GM06990 (cell line): ENCODE measurements around the gene SNRNP25.

Source experiments
- DNase-seq: peaks from one replicate; pipeline ENCODE4 v3.0.0-alpha.2; 2011; ENCODE audit not compliant: insufficient read length; ENCODE audit errors: extremely low read depth
- H3K27me3 ChIP-seq: replicated peaks from 2 replicates; pipeline ENCODE4 v1.6.0; 2011; ENCODE audit warnings: low read length; ENCODE audit not compliant: control insufficient read depth, insufficient read depth
- H3K36me3 ChIP-seq: 2 replicates; pipeline ENCODE4 v1.5.1; 2011; ENCODE audit warnings: low read length; ENCODE audit not compliant: control insufficient read depth, insufficient read depth
- H3K4me3 ChIP-seq: replicated peaks from 2 replicates; pipeline ENCODE4 v1.5.1; 2011; ENCODE audit warnings: low read depth, mild to moderate bottlenecking, control low read depth, low read length
- TF ChIP-seq, protein P1 (sequence below): IDR thresholded peaks from 2 replicates; pipeline ENCODE4 v1.5.1; 2011; ENCODE audit warnings: low read length, control low read depth, mild to moderate bottlenecking, inconsistent platforms; ENCODE audit not compliant: insufficient read depth, poor library complexity, severe bottlenecking

SNRNP25 gene

DNA sequence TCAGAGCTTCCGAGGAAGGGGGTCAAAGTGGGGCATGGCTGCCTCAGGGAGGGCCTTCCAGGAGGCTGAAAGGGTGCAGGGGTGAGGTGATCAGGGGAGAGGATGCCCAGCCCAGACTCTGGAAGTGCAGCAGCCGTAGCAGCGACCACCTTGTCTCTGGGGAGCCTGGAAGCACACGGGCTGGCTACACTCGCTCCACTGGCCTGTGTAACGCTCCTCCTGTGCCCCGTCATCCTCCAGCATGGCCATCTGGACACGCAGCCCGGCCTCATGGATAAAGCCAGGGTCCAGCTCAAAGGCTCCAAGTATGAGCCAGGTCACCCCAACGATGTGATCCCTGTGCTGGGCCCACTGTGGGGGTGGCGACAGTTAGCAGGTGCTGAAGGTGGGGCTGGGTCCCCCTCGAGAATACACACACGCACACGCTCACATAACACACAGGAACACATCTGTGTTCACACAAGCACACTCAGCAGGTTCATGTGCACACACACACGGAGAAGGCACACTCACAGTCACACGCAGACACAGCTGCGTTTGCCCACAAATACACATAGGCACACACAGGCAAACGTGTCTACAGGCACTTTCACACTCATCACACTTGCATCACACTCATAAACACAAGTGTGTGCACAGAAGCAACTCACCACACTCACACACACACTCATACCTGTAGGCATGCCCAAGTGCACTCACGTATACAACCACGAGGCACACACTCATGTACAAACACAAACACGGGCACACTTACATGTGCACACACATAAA, 19.6 kb upstream of the SNRNP25 start:
- TF ChIP-seq, protein P1, sequence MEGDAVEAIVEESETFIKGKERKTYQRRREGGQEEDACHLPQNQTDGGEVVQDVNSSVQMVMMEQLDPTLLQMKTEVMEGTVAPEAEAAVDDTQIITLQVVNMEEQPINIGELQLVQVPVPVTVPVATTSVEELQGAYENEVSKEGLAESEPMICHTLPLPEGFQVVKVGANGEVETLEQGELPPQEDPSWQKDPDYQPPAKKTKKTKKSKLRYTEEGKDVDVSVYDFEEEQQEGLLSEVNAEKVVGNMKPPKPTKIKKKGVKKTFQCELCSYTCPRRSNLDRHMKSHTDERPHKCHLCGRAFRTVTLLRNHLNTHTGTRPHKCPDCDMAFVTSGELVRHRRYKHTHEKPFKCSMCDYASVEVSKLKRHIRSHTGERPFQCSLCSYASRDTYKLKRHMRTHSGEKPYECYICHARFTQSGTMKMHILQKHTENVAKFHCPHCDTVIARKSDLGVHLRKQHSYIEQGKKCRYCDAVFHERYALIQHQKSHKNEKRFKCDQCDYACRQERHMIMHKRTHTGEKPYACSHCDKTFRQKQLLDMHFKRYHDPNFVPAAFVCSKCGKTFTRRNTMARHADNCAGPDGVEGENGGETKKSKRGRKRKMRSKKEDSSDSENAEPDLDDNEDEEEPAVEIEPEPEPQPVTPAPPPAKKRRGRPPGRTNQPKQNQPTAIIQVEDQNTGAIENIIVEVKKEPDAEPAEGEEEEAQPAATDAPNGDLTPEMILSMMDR = no peak
- no peak overlapping the region for H3K4me3 ChIP-seq
- no peaks in the 10 kb centered on the region for H3K27me3 ChIP-seq
- DNase-seq = no peak
- H3K36me3 ChIP-seq = peaks cover 12% of the 10 kb centered on the region

DNA sequence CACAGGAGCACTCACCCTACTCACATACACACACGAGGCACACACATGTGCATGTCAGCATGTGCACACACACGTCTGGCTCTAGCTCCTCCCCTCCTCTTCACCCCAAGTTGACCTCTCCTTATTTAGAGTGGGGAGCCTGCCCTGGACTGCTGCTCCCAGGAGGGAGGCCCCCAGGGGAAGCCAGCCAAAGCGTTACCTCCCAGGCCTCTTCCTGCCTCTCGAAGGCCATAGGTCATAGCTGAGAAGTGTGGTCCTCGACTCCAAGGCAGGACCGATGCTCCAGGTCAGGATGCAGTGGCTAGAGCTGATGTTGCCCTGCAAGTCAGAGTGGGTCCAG, 19.0 kb upstream of the SNRNP25 start:
- TF ChIP-seq, protein P1 = no peak
- peak; percentile 39 for DNase-seq
- H3K27me3 ChIP-seq = no peaks in the 10 kb centered on the region
- peaks cover 12% of the 10 kb centered on the region for H3K36me3 ChIP-seq
- no peak overlapping the region for H3K4me3 ChIP-seq

DNA sequence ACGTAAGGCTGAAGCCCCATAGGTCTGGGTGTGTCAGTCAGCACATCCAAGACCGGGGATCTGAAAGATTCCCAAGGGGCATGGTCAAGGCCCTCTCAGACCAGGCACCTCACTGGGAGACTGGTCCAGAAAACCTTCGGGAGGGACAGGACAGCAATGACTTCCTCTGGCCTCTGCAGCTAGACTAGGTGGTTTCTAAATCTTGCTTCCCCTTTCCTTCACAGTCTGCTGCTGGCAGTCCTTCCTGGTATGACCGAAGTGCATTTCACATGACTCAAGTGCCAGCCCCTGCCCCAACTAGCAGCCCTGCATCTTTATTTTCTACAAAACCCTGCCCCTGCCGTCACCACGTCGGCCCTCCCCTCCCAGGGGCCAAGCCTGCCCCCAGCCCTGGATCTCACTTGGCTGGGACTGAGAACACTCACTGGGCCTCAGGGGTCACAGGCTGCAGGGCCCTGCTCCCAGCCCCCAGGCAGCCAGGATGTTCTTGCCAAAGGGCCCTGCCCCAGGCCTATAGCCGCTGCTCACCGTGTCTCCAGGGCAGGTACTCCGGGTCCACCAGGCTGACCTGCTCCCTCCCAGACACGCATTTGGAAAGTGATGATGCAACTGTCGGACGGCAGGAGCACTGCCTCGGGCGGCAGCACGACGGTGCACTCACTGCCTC, 18.5 kb upstream of the SNRNP25 start:
- DNase-seq = peak; percentile 40

DNA sequence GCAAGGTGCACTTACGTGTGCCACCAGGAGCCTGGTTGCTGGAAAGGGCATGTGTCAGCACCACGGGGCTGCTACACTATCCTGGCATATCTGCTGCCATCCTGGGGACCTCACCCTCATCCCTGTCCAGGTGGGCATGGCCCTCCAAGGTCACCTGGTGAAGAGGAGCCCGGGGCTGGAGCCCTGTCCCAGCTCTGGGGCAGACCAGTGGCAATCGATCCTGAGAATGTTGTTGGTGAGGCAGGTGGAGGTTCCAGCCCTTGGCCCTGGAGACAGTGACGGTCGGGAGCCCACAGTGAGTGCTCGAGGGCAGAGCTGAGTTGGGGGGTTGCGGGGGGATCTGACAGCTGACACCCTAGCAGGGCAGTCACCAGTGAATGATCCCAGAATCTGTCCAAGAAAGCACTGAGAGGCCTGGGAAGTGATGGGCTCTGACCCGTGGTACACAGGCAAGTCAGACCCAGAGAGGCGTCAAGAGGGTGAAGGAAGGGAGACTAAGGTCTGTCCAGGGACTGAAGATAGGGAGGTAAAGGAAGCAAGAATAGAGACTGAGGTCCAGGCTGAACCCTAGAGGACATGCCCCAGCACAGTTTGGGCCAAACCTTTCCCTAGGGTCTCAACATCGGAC, 17.8 kb upstream of the SNRNP25 start:
- Histone ChIP-seq H3K4me3 (no peak overlapping the region), H3K36me3 (peaks cover 12% of the 10 kb centered on the region), H3K27me3 (no peaks in the 10 kb centered on the region)
- no peak for DNase-seq
- TF ChIP-seq, protein P1 = no peak

More for the DNA sequence above, 18.5 kb upstream of the SNRNP25 start:
- Histone ChIP-seq H3K4me3 (no peak overlapping the region), H3K27me3 (no peaks in the 10 kb centered on the region), H3K36me3 (peaks cover 12% of the 10 kb centered on the region)
- TF ChIP-seq, protein P1 = no peak

DNA sequence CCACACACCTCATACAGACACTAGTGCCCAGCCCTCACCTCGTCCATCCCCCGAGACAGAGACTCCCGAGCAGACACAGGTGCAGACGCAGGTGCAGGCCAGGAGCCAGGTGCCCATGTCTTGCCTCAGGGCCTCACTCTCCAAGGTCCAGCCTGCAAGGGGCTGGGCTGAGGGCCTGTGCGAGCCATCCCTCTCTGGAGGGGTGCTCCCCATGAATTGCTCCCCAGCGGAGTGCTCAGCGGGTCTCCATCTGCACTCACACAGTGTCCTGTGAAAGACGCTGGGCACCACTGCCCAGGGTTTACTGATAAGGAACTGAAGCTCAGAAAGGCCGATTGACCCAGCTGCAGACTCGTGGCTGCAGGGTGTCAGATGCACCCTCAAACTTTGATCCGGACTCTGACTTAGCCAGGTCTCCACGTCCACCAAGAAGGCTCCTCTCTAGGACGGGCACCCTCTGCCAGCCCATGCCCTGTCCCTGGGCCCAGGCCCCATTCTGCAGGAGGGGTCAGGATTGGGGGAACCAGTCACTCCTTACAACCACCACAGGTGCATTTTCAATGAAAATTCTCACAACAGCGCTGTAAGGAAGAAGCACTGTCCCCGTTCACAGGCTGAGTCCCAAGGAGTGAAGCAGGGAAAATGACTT, 17.2 kb upstream of the SNRNP25 start:
- peaks cover 12% of the 10 kb centered on the region for H3K36me3 ChIP-seq
- DNase-seq = no peak
- no peak overlapping the region for H3K4me3 ChIP-seq
- TF ChIP-seq, protein P1 = no peak
- no peaks in the 10 kb centered on the region for H3K27me3 ChIP-seq
